OCI-LY1 (cell line): ENCODE data around the gene RPL13.

Source experiments
- H2AFZ ChIP-seq: fragments of 200-600 bp; sonication (generic), shearing (Covaris generic); 2 replicates; pipeline ENCODE4 v1.6.0; 2014; ENCODE audit warnings: antibody characterized with exemption, mild to moderate bottlenecking, low read length
- H3F3A ChIP-seq: fragments of 200-600 bp; sonication (generic), shearing (Covaris generic); 2 replicates; pipeline ENCODE4 v1.6.0; 2014; ENCODE audit warnings: mild to moderate bottlenecking, antibody characterized with exemption, low read length, moderate library complexity; ENCODE audit not compliant: insufficient read depth
- H3K27ac ChIP-seq: fragments of 200-600 bp; sonication (generic); 2 replicates; pipeline ENCODE4 v1.5.1; 2014; ENCODE audit warnings: low read length, mixed run types, mild to moderate bottlenecking, low read depth; ENCODE audit not compliant: poor library complexity, severe bottlenecking
- H3K27me3 ChIP-seq: fragments of 200-600 bp; sonication (generic); 2 replicates; pipeline ENCODE4 v1.6.0; 2014; ENCODE audit warnings: antibody characterized with exemption, mild to moderate bottlenecking, low read length, moderate library complexity; ENCODE audit not compliant: insufficient read depth
- H3K36me3 ChIP-seq: fragments of 200-600 bp; sonication (generic); 2 replicates; pipeline ENCODE4 v1.6.1; 2014; ENCODE audit warnings: mild to moderate bottlenecking, antibody characterized with exemption, low read length, moderate library complexity, mixed read lengths; ENCODE audit not compliant: insufficient read depth
- H3K4me1 ChIP-seq: fragments of 200-600 bp; sonication (generic); 2 replicates; pipeline ENCODE4 v1.5.1; 2014; ENCODE audit warnings: mild to moderate bottlenecking, low read length, moderate library complexity; ENCODE audit not compliant: insufficient read depth, severe bottlenecking
- H3K4me2 ChIP-seq: fragments of 200-600 bp; sonication (generic), shearing (Covaris generic); 2 replicates; pipeline ENCODE4 v1.6.1; 2014; ENCODE audit warnings: low read length
- H3K4me3 ChIP-seq: fragments of 200-600 bp; sonication (generic); 2 replicates; pipeline ENCODE4 v1.5.1; 2014; ENCODE audit warnings: low read length, low read depth, mild to moderate bottlenecking, mixed read lengths; ENCODE audit not compliant: poor library complexity, severe bottlenecking
- H3K79me2 ChIP-seq: fragments of 200-600 bp; shearing (Covaris generic); 2 replicates; pipeline ENCODE4 v1.6.1; 2016; ENCODE audit warnings: mixed run types, low read length, mixed read lengths; ENCODE audit not compliant: insufficient read depth
- H3K9ac ChIP-seq: fragments of 200-600 bp; sonication (generic), shearing (Covaris generic); 2 replicates; pipeline ENCODE4 v1.6.1; 2014; ENCODE audit warnings: mild to moderate bottlenecking, low read length, mixed read lengths
- H3K9me2 ChIP-seq: fragments of 200-600 bp; sonication (generic), shearing (Covaris generic); 2 replicates; pipeline ENCODE4 v1.6.1; 2014; ENCODE audit warnings: low read depth, mild to moderate bottlenecking, low read length, mixed read lengths
- H3K9me3 ChIP-seq: fragments of 200-600 bp; shearing (Covaris generic); 2 replicates; pipeline ENCODE4 v1.6.1; 2014; ENCODE audit warnings: low read length, mixed read lengths
- H4K20me1 ChIP-seq: fragments of 200-600 bp; sonication (generic), shearing (Covaris generic); 2 replicates; pipeline ENCODE4 v1.6.0; 2016; ENCODE audit warnings: mild to moderate bottlenecking, low read length; ENCODE audit not compliant: insufficient read depth
- EZH2 ChIP-seq: fragments of 200-600 bp; sonication (generic), shearing (Covaris generic); IDR thresholded peaks from 2 replicates; pipeline ENCODE4 v1.8.0; 2017; ENCODE audit warnings: borderline replicate concordance, mixed run types, mild to moderate bottlenecking, antibody characterized with exemption, low read length, moderate library complexity, mixed read lengths
- TF ChIP-seq, protein P1 (sequence below): fragments of 200-600 bp; sonication (generic), shearing (Covaris generic); IDR thresholded peaks from 2 replicates; pipeline ENCODE4 v1.5.1; 2017; ENCODE audit warnings: mild to moderate bottlenecking, antibody characterized with exemption, low read length, moderate library complexity, mixed read lengths

Gene RPL13

DNA sequence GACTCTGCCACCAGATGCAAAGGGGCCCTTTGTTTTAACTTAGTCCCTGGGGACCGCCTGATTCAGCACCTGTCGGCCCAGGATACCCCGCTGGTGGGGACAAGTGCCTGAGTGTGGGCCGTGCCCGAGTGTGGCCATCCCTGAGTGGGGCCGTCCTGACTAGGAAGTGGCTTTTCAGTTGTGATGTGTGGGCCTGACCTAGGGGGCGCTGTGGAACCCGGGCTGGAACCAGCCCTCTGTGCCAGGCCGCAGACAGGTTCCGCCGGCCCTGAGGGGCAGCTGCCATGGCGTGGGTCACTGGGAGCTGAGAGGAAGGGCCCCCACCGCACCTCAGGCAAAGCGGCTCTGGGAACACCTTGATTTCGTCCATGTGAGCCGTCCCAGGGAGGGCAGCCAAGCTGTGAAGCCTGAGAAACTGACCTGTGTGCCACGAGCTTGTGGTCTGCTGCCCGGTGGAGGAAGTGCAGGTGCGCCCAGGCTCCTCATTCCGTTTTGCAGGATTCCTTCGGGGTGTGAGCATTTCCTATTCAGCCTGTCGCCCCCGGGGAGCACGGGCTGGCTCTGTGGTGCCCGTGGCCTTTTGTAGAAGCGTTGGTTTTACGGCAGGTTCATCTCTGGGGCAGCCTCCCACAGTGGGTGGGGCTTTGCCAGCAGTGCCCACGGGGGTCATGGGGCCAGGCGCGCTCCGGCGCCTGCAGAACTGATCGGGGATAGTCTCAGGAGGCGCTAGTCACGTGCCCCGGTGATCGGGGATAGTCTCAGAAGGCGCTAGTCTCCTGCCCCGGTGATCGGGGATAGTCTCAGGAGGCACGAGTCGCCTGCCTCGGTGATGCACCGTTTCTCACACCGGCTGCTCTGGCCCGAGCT is 5.3 kb downstream of the RPL13 start:
- Histone ChIP-seq H3K27me3 (peaks cover 4% of the 10 kb centered on the region; the same call in 1 of the 2 replicates), H3K36me3 (peaks cover 42% of the 10 kb centered on the region), H3K9me2 (no peaks in the 10 kb centered on the region), H3F3A (peaks cover 31% of the 10 kb centered on the region), H3K4me1 (peaks cover 47% of the 10 kb centered on the region), H3K79me2 (peaks cover 4% of the 10 kb centered on the region; the same call in 1 of the 2 replicates), H3K9ac (no peak overlapping the region), H4K20me1 (no peaks in the 10 kb centered on the region), H2AFZ (no peak overlapping the region), H3K9me3 (no peaks in the 10 kb centered on the region), H3K4me3 (peak overlapping the region; percentile 5), H3K4me2 (peak overlapping the region; percentile 25), H3K27ac (no peak overlapping the region)
- TF ChIP-seq, protein P1, sequence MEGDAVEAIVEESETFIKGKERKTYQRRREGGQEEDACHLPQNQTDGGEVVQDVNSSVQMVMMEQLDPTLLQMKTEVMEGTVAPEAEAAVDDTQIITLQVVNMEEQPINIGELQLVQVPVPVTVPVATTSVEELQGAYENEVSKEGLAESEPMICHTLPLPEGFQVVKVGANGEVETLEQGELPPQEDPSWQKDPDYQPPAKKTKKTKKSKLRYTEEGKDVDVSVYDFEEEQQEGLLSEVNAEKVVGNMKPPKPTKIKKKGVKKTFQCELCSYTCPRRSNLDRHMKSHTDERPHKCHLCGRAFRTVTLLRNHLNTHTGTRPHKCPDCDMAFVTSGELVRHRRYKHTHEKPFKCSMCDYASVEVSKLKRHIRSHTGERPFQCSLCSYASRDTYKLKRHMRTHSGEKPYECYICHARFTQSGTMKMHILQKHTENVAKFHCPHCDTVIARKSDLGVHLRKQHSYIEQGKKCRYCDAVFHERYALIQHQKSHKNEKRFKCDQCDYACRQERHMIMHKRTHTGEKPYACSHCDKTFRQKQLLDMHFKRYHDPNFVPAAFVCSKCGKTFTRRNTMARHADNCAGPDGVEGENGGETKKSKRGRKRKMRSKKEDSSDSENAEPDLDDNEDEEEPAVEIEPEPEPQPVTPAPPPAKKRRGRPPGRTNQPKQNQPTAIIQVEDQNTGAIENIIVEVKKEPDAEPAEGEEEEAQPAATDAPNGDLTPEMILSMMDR = peak; percentile 94
- TF ChIP-seq EZH2 = no peak

DNA sequence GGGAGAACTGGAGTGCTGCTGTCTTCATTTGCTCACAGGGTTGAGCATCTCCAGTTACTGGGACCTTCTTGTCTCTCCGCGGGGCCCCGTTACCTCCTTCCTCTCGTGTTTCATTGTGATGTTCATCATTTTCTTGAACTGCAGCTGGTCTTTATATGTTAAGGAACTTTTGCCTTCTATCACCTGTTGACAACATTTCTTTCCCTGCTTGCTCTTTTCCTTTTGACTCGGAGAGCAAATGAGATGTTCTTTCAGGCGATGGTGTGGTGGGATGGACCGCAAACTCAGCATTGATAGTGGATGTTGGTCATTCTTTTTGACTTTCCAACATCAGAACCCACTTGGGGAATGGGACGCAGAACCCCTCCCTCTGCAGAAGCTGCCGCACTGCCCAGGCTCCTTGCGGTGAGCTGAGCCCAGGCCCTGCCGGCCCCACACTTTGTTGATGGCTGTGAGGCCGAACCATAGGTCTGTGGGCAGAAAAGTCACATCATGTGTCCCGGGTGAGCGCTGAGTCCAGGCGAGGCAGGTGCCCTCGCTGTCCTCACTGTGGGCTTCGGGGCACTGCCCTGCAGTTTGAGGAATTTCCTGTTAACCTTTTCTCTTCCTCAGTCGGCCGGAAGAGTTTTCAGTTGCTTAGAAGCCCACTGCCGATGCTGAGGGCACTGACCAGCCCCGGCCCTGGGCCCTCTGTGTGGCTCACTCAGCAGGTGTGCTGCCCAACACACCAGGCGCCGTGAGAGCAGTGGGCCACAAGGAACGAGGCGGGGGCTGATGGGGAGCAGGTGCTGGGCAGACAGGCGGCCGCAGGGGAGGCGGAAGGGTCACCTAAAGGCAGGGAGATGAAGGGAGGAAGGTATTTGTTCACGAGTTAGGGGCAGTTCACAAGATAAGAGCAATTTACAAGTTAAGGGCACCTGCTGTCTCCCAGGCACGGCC is 7.4 kb downstream of the RPL13 start:
- Histone ChIP-seq H3K27ac (no peak overlapping the region), H3K9ac (no peak overlapping the region), H3K9me3 (no peaks in the 10 kb centered on the region), H3K4me2 (no peak overlapping the region), H3K9me2 (no peaks in the 10 kb centered on the region), H3K27me3 (peaks cover 8% of the 10 kb centered on the region; the same call in 1 of the 2 replicates), H3K79me2 (no peaks in the 10 kb centered on the region), H2AFZ (no peak overlapping the region), H3K4me1 (peaks cover 32% of the 10 kb centered on the region), H4K20me1 (no peaks in the 10 kb centered on the region), H3K36me3 (peaks cover 20% of the 10 kb centered on the region), H3K4me3 (no peak overlapping the region), H3F3A (peaks cover 20% of the 10 kb centered on the region)
- TF ChIP-seq, protein P1 = no peak
- no peak for TF ChIP-seq EZH2

DNA sequence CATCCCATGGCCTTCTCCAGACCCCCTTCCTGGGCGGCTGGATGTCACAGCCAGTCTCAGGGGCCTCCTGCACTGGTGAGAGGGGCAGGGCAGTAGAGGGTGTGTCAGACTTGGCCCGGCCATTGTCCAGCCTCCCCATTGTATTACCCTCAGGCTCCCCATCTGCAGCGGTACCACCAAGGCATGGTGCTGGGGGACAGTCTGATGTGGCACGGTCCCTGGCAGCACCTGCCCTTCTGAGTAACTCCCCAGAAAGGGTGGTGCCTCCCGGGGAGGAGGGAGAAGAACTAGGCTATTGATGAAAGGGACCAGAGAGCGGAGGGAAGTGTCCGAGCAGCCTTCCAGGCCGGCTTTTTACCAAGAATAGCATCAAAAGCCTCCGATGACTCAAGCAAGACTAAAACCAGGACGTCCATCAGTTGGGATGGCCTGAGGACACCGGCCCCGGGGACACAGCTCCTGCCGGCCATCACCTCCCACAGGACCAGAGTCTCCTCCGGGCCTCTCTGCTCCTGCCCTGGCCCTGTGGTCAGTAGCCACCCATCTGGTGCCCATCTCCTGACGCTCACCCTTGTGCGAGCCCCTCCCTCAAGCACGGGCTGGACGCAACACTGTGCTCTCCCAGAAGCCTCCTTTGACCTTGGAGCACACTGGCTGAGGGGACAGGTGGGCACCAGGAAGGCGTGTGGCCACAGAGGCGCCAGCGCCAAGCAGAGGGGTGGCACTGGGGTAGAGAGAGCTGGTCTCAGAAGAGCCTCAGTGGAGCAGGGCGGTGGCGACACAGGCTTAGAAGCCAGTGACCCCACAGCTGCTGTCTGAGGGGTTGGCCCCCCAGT is 9.2 kb downstream of the RPL13 start:
- peaks cover 16% of the 10 kb centered on the region for H3K27me3 ChIP-seq
- peaks cover 2% of the 10 kb centered on the region for H3K36me3 ChIP-seq
- H3K9me2 ChIP-seq = no peaks in the 10 kb centered on the region
- peaks cover 14% of the 10 kb centered on the region for H3K4me1 ChIP-seq
- H3K9ac ChIP-seq = no peak overlapping the region
- H3K4me3 ChIP-seq = no peak overlapping the region
- H3K79me2 ChIP-seq = no peaks in the 10 kb centered on the region
- no peak overlapping the region for H3K27ac ChIP-seq
- H4K20me1 ChIP-seq = no peaks in the 10 kb centered on the region
- H3F3A ChIP-seq = peaks cover 7% of the 10 kb centered on the region; the same call in 1 of the 2 replicates
- no peak overlapping the region for H2AFZ ChIP-seq
- H3K4me2 ChIP-seq = no peak overlapping the region
- TF ChIP-seq, protein P1 = no peak
- no peak for TF ChIP-seq EZH2
- no peaks in the 10 kb centered on the region for H3K9me3 ChIP-seq
